Right lung (tissue), 5 donors: ENCODE measurements around the gene PRIM1. TPM values are rescaled to one million over a fixed set of nuclear protein-coding genes. Genes with fewer than 3 reads are reported as not detected.

Experiments
- polyA plus RNA-seq, 5 donors: library from polyadenylated mRNA; unstranded; fragments of 120-200 nt; gene quantifications; one replicate each; pipeline versions ENCODE4 v1.2.1 to v1.2.3, GENCODE V29; 2013; ENCODE audit warnings: inconsistent platforms in 1 of 5, low replicate concordance in 1 of 5; ENCODE audit not compliant: insufficient read length in 5 of 5, insufficient read depth in 1 of 5

The PRIM1 gene
- polyA plus RNA-seq, 5 donors, result 16.5 to 31.2 (median 23.7) TPM

Other genes with a start within 250 kb of the PRIM1 start
- gene RBMS2, start 230.5 kb downstream of the PRIM1 start, polyA plus RNA-seq, result 10 to 100 TPM; 35.3 to 88.3 (median 73.0) TPM
- 100 to 1,000 TPM in 1 of 5 donors, 10 to 100 TPM in 4; 67.1 to 114 (median 91.1) TPM for gene BAZ2A, start 122.0 kb downstream of the PRIM1 start, polyA plus RNA-seq
- gene ATP5F1B, start 106.3 kb downstream of the PRIM1 start, polyA plus RNA-seq, result 100 to 1,000 TPM; 559 to 605 (median 592) TPM
- gene PTGES3, start 64.0 kb downstream of the PRIM1 start, polyA plus RNA-seq, result 100 to 1,000 TPM; 250 to 278 (median 272) TPM
- 1,000 to 10,000 TPM; 2,287 to 2,895 (median 2,368) TPM for gene NACA, start 27.0 kb downstream of the PRIM1 start, polyA plus RNA-seq
- 1 to 10 TPM in 4 of 5 donors, under 1 TPM in 1; 0.95 to 4.6 (median 3.1) TPM for gene HSD17B6, start 11.0 kb upstream of the PRIM1 start, polyA plus RNA-seq
- under 1 TPM in 4 of 5 donors, not detected in 1; 0.09 to 0.24 (median 0.17) TPM for gene SDR9C7, start 182.1 kb upstream of the PRIM1 start, polyA plus RNA-seq
- under 1 TPM; 0.48 to 0.94 (median 0.74) TPM for gene RDH16, start 205.3 kb upstream of the PRIM1 start, polyA plus RNA-seq